Peyer's patch (tissue), 4 donors: Measurements from ENCODE around the gene NUDCD3.

Source experiments
- POLR2A ChIP-seq, 2 donors: fragments of 450-650 bp; IDR thresholded peaks; one replicate each; pipeline ENCODE4 v1.5.1; 2017; ENCODE audit warnings: antibody characterized with exemption in 2 of 2, mild to moderate bottlenecking in 2 of 2, moderate library complexity in 2 of 2
- TF ChIP-seq, protein P1 (sequence below), 6 experiments: fragments of 450-650 bp in 4 of 6; fragments of 200-600 bp in 2 of 6; sonication (generic) in 1 of 6; IDR thresholded peaks; one replicate each; pipeline ENCODE4 v1.5.1; 2017 to 2019; ENCODE audit warnings: antibody characterized with exemption in 6 of 6, mild to moderate bottlenecking in 3 of 6, moderate library complexity in 1 of 6

- TF ChIP-seq, protein P1, sequence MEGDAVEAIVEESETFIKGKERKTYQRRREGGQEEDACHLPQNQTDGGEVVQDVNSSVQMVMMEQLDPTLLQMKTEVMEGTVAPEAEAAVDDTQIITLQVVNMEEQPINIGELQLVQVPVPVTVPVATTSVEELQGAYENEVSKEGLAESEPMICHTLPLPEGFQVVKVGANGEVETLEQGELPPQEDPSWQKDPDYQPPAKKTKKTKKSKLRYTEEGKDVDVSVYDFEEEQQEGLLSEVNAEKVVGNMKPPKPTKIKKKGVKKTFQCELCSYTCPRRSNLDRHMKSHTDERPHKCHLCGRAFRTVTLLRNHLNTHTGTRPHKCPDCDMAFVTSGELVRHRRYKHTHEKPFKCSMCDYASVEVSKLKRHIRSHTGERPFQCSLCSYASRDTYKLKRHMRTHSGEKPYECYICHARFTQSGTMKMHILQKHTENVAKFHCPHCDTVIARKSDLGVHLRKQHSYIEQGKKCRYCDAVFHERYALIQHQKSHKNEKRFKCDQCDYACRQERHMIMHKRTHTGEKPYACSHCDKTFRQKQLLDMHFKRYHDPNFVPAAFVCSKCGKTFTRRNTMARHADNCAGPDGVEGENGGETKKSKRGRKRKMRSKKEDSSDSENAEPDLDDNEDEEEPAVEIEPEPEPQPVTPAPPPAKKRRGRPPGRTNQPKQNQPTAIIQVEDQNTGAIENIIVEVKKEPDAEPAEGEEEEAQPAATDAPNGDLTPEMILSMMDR (IDR thresholded peaks at IDR 0.05): no peak
- no peak for TF ChIP-seq POLR2A (IDR thresholded peaks at IDR 0.05)
Observed at GRCh38 chr7:44470135-44470479, 20.4 kb downstream of the NUDCD3 start.
